A549 (cell line): ENCODE results near the gene FAM131C. TPM values are rescaled to one million over a fixed set of nuclear protein-coding genes. Genes with fewer than 3 reads are reported as not detected.

Source experiments
- ATAC-seq, 2 experiments: fragments of 200-7000 bp in 1 of 2; fragments of >200 bp in 1 of 2; cut with Nextera tagmentation in 1 of 2; cut with Tn5 transposase in 1 of 2; 3 replicates each; pipeline versions ENCODE4 v1.8.0 to v1.9.1; 2018 to 2020; ENCODE audit warnings: mild to moderate bottlenecking in 1 of 2, moderate library complexity in 1 of 2
- CTCF ChIA-PET: fragments of 300-600 bp; sonication (Branson Sonifier 250); formaldehyde crosslinking; extraction: SDS; loops from one replicate; lab custom pipeline; 2021; ENCODE audit warnings: antibody characterized with exemption, inconsistent platforms; lab: Yijun Ruan, JAX
- POLR2A ChIA-PET: fragments of 350-600 bp; formaldehyde crosslinking; extraction: SDS; loops from one replicate; lab custom pipeline; 2021; ENCODE audit warnings: antibody characterized with exemption, inconsistent platforms; lab: Yijun Ruan, JAX
- DNase-seq, 2 experiments: peaks; one replicate each; pipeline versions ENCODE4 v3.0.0 to v3.0.0-alpha.2; 2011 to 2016; ENCODE audit warnings: low read depth in 1 of 2, low spot score in 1 of 2
- FAIRE-seq: peaks from 2 replicates; lab custom pipeline; 2011; peaks lifted over from hg19 to GRCh38; lab: Jason Lieb, UNC
- H3K27ac ChIP-seq, 2 experiments: fragments of >200 bp; sonication (Bioruptor Twin); formaldehyde crosslinking; 3 replicates each; pipeline ENCODE4 v1.5.1; 2016 to 2017
- H3K4me1 ChIP-seq: fragments of >200 bp; sonication (Bioruptor Twin); formaldehyde crosslinking; 3 replicates; pipeline ENCODE4 v1.6.1; 2016
- H3K4me2 ChIP-seq: fragments of >200 bp; sonication (Bioruptor Twin); formaldehyde crosslinking; 3 replicates; pipeline ENCODE4 v1.6.1; 2016
- H3K4me3 ChIP-seq: fragments of >200 bp; sonication (Bioruptor Twin); formaldehyde crosslinking; 3 replicates; pipeline ENCODE4 v1.5.1; 2016
- H3K9me3 ChIP-seq: fragments of >200 bp; sonication (Bioruptor Twin); formaldehyde crosslinking; 3 replicates; pipeline ENCODE4 v1.6.1; 2016
- ATOH8 ChIP-seq: fragments of 250-450 bp; sonication (Bioruptor Pico); IDR thresholded peaks from 2 replicates; pipeline ENCODE4 v1.5.0; 2020; ENCODE audit warnings: low read depth, mild to moderate bottlenecking, moderate library complexity
- BCL3 ChIP-seq: fragments of >200 bp; sonication (Bioruptor Twin); formaldehyde crosslinking; IDR thresholded peaks from 3 replicates; pipeline ENCODE4 v1.6.1; 2016
- CBX2 ChIP-seq: fragments of 200-600 bp; sonication (generic); IDR thresholded peaks from 2 replicates; pipeline ENCODE4 v1.6.1; 2016; ENCODE audit warnings: low read depth, mild to moderate bottlenecking, borderline replicate concordance
- CTCF ChIP-seq: fragments of >200 bp; sonication (Bioruptor Twin); formaldehyde crosslinking; IDR thresholded peaks from 3 replicates; pipeline ENCODE4 v1.5.1; 2016
- EHF ChIP-seq: fragments of 250-450 bp; sonication (Bioruptor Pico); IDR thresholded peaks from 2 replicates; pipeline ENCODE4 v1.5.0; 2020; ENCODE audit warnings: mild to moderate bottlenecking
- HES2 ChIP-seq: fragments of >200 bp; sonication (Bioruptor Twin); formaldehyde crosslinking; IDR thresholded peaks from 2 replicates; pipeline ENCODE4 v1.6.1; 2016
- HOXA7 ChIP-seq: fragments of 250-450 bp; sonication (Bioruptor Pico); IDR thresholded peaks from 2 replicates; pipeline ENCODE4 v1.5.0; 2020; ENCODE audit warnings: mild to moderate bottlenecking, moderate library complexity
- HOXB13 ChIP-seq: fragments of 250-450 bp; sonication (Bioruptor Pico); IDR thresholded peaks from 2 replicates; pipeline ENCODE4 v1.5.0; 2020; ENCODE audit warnings: low read depth, mild to moderate bottlenecking, moderate library complexity
- NFE2L2 ChIP-seq: fragments of 150-350 bp; conservative IDR thresholded peaks from 2 replicates; pipeline ENCODE4 v1.6.1; 2014; ENCODE audit warnings: low read length
- POLR2AphosphoS2 ChIP-seq: conservative IDR thresholded peaks from 2 replicates; pipeline ENCODE4 v1.6.1; 2012; ENCODE audit warnings: low read length, improper control_type of control experiment, inconsistent platforms
- RAD21 ChIP-seq, 2 experiments: fragments of >200 bp in 1 of 2; sonication (Bioruptor Twin) in 1 of 2; formaldehyde crosslinking in 1 of 2; IDR thresholded peaks in 1 of 2; conservative IDR thresholded peaks in 1 of 2; 2 replicates in 1 of 2; 3 replicates in 1 of 2; pipeline ENCODE4 v1.6.1; 2012 to 2018; ENCODE audit warnings: inconsistent platforms in 1 of 2
- SMC3 ChIP-seq: fragments of >200 bp; sonication (Bioruptor Twin); formaldehyde crosslinking; IDR thresholded peaks from 3 replicates; pipeline ENCODE4 v1.6.1; 2018; ENCODE audit warnings: inconsistent platforms
- USF2 ChIP-seq: fragments of 450-650 bp; IDR thresholded peaks from 2 replicates; pipeline ENCODE4 v1.6.1; 2014; ENCODE audit warnings: antibody characterized with exemption
- WGBS: methylation state at CpG from one replicate; pipeline ENCODE4 v1.1.6; 2017; ENCODE audit errors: missing lambda C conversion rate; 5-methylcytosine and 5-hydroxymethylcytosine counted together
- polyA plus RNA-seq, 4 experiments: library from polyadenylated mRNA; depleted of rRNA in 3 of 4; stranded (reverse); fragments of >200 nt; fragmentation: RNase III in 1 of 4; extraction: RNeasy Plus Mini Kit Qiagen cat#74134 plus additional on column Dnase treatment in 1 of 4; gene quantifications; 2 replicates in 3 of 4; 3 replicates in 1 of 4; pipeline ENCODE4 v1.2.3, GENCODE V29; 2011 to 2017

The FAM131C gene
- polyA plus RNA-seq, 2 of the 4 experiments (the other 2 are of a cell fraction) = 2.3 to 6.7 TPM

GRCh38 chr1:16055613-16056520 is 17.6 kb downstream of the FAM131C start:
- H3K4me2 ChIP-seq = peak overlapping the region; percentile 41; the same call in 2 of the 3 replicates
- TF ChIP-seq HOXB13 = no peak
- TF ChIP-seq SMC3 = peak; percentile 78
- no peak for TF ChIP-seq ATOH8 (CRISPR knock-in tag)
- peak; percentile 87 to 90 for TF ChIP-seq RAD21 (conservative IDR thresholded peaks at IDR 0.05 in 1 of 2, IDR thresholded peaks at IDR 0.05 in 1 of 2)
- peak; percentile 74 for TF ChIP-seq CTCF
- TF ChIP-seq, all 56 proteins: peak for 3
- ChIA-PET CTCF (interaction anchor here (0.5 to 2.9 kb wide), 24 partner anchors 9 to 522 kb away, joined by 3 to 20 read pairs (median 4); partner anchors contain the start of genes CLCNKB and FAM131C), POLR2A (no interaction called here)
- Histone ChIP-seq H3K4me1 (peaks cover 6% of the 10 kb centered on the region; the same call in 2 of the 3 replicates), H3K27ac (peak overlapping the region in 1 of 2 experiments; percentile 46; a peak in 2 of 6 replicates), H3K9me3 (no peaks in the 10 kb centered on the region), H3K4me3 (no peak overlapping the region)
- DNase-seq (peak; percentile 82 to 84), ATAC-seq (peak; percentile 76 to 92), FAIRE-seq (no peak)
- 53% methylated on average over 15 of the region's 18 CpGs for WGBS

GRCh38 chr1:16054598-16055540 is 18.6 kb downstream of the FAM131C start:
- no peak overlapping the region for H3K27ac ChIP-seq
- DNase-seq (no peak), ATAC-seq (no peak), FAIRE-seq (no peak)
- peaks cover 6% of the 10 kb centered on the region; the same call in 2 of the 3 replicates for H3K4me1 ChIP-seq
- no peaks in the 10 kb centered on the region for H3K9me3 ChIP-seq
- TF ChIP-seq BCL3 = no peak
- TF ChIP-seq HOXA7 (CRISPR knock-in tag) = no peak
- no peak for TF ChIP-seq POLR2AphosphoS2
- no peak for TF ChIP-seq CBX2
- TF ChIP-seq USF2 = no peak
- no peak for TF ChIP-seq HES2
- TF ChIP-seq EHF (CRISPR knock-in tag) = no peak
- TF ChIP-seq NFE2L2 = no peak
- WGBS = 84% methylated on average over 7 of the region's 7 CpGs
- CTCF ChIA-PET = interaction anchor here (0.5 to 2.9 kb wide), 15 partner anchors 8 to 243 kb away, joined by 3 to 20 read pairs (median 4); partner anchors contain the start of genes CLCNKB and FAM131C
- H3K4me2 ChIP-seq = no peak overlapping the region
- POLR2A ChIA-PET = no interaction called here
- H3K4me3 ChIP-seq = no peak overlapping the region
